ENCODE data around the gene NDUFB3. TPM values are rescaled to one million over a fixed set of nuclear protein-coding genes. Genes with fewer than 3 reads are reported as not detected.
"Not testable (repeated sequence)": the region's sequence is repeated elsewhere in the genome, so short reads cannot be mapped to it uniquely, and the experiment has no call there.

NDUFB3 gene
- total and polyA plus RNA-seq, 4 donors = 34.2 to 177 (median 53.2) TPM

DNA sequence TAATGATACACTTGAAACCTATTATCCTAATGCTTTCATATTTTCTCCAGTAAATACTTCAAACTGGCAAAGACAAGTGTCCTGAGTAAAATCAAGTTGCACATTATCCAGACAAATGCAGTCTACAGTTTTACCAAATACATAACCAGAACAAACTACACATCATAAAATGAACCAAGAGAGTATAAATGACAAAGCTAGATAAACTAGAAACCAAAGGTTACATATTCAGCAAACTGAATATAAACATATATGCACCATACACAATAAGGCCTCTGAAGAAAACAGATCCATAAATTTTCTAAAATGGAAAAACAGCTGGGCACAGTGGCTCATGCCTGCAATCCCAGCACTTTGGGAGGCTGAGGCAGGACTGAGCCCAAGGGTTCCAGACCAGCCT, 47.3 kb upstream of the NDUFB3 start:
- Histone ChIP-seq H3K4me1 (ENCODE audit: control insufficient read depth in 4 of 4, insufficient read depth in 4 of 4, low read length in 3 of 4) (no peaks in the 10 kb centered on the region), H3K9me3 (ENCODE audit: control insufficient read depth in 4 of 4, low read length in 3 of 4) (no peaks in the 10 kb centered on the region), H3K9ac (ENCODE audit: low read depth in 1 of 2, low read length in 2 of 2) (no peak overlapping the region), H3K36me3 (ENCODE audit: control insufficient read depth in 4 of 4, insufficient read depth in 3 of 4, low read depth in 1 of 4, low read length in 3 of 4) (peaks cover 0 to 21% (median 7%) of the 10 kb centered on the region in 4 donors), H3K27ac (ENCODE audit: low read depth in 1 of 2, low read length in 2 of 2) (no peak overlapping the region), H3K27me3 (ENCODE audit: control insufficient read depth in 4 of 4, insufficient read depth in 4 of 4, low read length in 3 of 4) (no peaks in the 10 kb centered on the region), H3K4me3 (ENCODE audit: low read depth in 1 of 3, low read length in 3 of 3) (no peak overlapping the region)
- no peak for TF ChIP-seq FOXA1 (IDR thresholded peaks at IDR 0.05)
- no peak for DNase-seq (ENCODE audit: low spot score)

DNA sequence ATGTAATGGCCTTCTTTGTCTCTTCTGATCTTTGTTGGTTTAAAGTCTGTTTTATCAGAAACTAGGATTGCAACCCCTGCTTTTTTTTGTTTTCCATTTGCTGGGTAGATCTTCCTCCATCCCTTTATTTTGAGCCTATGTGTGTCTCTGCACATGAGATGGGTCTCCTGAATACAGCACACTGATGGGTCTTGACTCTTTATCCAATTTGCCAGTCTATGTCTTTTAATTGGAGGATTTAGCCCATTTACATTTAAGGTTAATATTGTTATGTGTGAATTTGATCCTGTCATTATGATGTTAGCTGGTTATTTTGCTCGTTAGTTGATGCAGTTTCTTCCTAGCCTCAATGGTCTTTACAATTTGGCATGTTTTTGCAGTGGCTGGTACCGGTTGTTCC, 37.4 kb upstream of the NDUFB3 start:
- not testable (repeated sequence) for H3K27me3 ChIP-seq (ENCODE audit: control insufficient read depth in 4 of 4, insufficient read depth in 4 of 4, low read length in 3 of 4); H3K36me3 ChIP-seq (ENCODE audit: control insufficient read depth in 4 of 4, insufficient read depth in 3 of 4, low read depth in 1 of 4, low read length in 3 of 4)
- 89% methylated on average over 1 of the region's 2 CpGs for WGBS

DNA sequence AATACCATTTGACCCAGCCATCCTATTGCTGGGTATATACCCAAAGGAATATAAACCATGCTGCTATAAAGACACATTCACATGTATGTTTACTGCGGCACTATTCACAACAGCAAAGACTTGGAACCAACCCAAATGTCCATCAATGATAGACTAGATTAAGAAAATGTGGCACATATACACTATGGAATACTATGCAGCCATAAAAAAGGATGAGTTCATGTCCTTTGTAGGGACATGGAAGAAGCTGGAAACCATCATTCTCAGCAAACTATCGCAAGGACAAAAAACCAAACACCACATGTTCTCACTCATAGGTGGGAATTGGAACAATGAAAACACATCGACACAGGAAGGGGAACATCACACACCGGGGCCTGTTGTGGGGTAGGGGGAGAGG, 33.4 kb upstream of the NDUFB3 start:
- H3K4me1 ChIP-seq (ENCODE audit: control insufficient read depth in 4 of 4, insufficient read depth in 4 of 4, low read length in 3 of 4); H3K36me3 ChIP-seq (ENCODE audit: control insufficient read depth in 4 of 4, insufficient read depth in 3 of 4, low read depth in 1 of 4, low read length in 3 of 4); DNase-seq (ENCODE audit: low spot score); H3K27ac ChIP-seq (ENCODE audit: low read depth in 1 of 2, low read length in 2 of 2); H3K9me3 ChIP-seq (ENCODE audit: control insufficient read depth in 4 of 4, low read length in 3 of 4); H3K9ac ChIP-seq (ENCODE audit: low read depth in 1 of 2, low read length in 2 of 2); H3K27me3 ChIP-seq (ENCODE audit: control insufficient read depth in 4 of 4, insufficient read depth in 4 of 4, low read length in 3 of 4); H3K4me3 ChIP-seq (ENCODE audit: low read depth in 1 of 3, low read length in 3 of 3): not testable (repeated sequence)
- WGBS = 97% methylated on average over 4 of the region's 4 CpGs

More for the DNA sequence above, 37.4 kb upstream of the NDUFB3 start:
- not testable (repeated sequence) for H3K4me1 ChIP-seq (ENCODE audit: control insufficient read depth in 4 of 4, insufficient read depth in 4 of 4, low read length in 3 of 4); H3K9me3 ChIP-seq (ENCODE audit: control insufficient read depth in 4 of 4, low read length in 3 of 4); H3K27ac ChIP-seq (ENCODE audit: low read depth in 1 of 2, low read length in 2 of 2); DNase-seq (ENCODE audit: low spot score); H3K4me3 ChIP-seq (ENCODE audit: low read depth in 1 of 3, low read length in 3 of 3); H3K9ac ChIP-seq (ENCODE audit: low read depth in 1 of 2, low read length in 2 of 2)

DNA sequence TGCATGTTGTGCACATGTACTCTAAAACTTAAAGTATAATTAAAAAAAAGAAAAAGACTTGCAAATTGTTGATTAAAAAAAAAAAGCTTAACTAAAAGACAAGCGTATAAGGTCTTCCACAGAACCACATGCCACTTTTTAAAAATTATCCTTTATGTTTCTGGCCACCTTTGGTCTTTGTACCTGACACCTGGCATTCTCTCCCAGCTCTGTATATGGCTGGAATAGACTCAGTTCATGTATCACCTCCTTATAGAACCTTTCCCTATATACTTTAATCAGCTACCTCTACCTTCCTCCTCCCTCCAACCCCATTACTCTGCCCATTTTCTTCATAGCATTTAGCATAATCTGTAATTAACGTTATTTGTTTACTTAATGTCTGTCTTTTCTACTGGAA, 32.9 kb upstream of the NDUFB3 start:
- Histone ChIP-seq H3K4me3 (ENCODE audit: low read depth in 1 of 3, low read length in 3 of 3) (no peak overlapping the region), H3K9me3 (ENCODE audit: control insufficient read depth in 4 of 4, low read length in 3 of 4) (no peaks in the 10 kb centered on the region), H3K9ac (ENCODE audit: low read depth in 1 of 2, low read length in 2 of 2) (no peak overlapping the region), H3K27me3 (ENCODE audit: control insufficient read depth in 4 of 4, insufficient read depth in 4 of 4, low read length in 3 of 4) (no peaks in the 10 kb centered on the region), H3K36me3 (ENCODE audit: control insufficient read depth in 4 of 4, insufficient read depth in 3 of 4, low read depth in 1 of 4, low read length in 3 of 4) (peaks cover 0 to 3% (median 2%) of the 10 kb centered on the region in 4 donors), H3K4me1 (ENCODE audit: control insufficient read depth in 4 of 4, insufficient read depth in 4 of 4, low read length in 3 of 4) (peaks cover 0 to 7% (median 3%) of the 10 kb centered on the region in 4 donors), H3K27ac (ENCODE audit: low read depth in 1 of 2, low read length in 2 of 2) (no peak overlapping the region)
- TF ChIP-seq HNF4A (conservative IDR thresholded peaks at IDR 0.05) = peak in 1 of 2 donors; percentile 7
- TF ChIP-seq HNF4G (IDR thresholded peaks at IDR 0.05) = no peak
- TF ChIP-seq, protein P1, sequence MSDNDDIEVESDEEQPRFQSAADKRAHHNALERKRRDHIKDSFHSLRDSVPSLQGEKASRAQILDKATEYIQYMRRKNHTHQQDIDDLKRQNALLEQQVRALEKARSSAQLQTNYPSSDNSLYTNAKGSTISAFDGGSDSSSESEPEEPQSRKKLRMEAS (IDR thresholded peaks at IDR 0.05) = no peak
- DNase-seq (ENCODE audit: low spot score) = no peak
- 80% methylated on average over 2 of the region's 2 CpGs for WGBS

DNA sequence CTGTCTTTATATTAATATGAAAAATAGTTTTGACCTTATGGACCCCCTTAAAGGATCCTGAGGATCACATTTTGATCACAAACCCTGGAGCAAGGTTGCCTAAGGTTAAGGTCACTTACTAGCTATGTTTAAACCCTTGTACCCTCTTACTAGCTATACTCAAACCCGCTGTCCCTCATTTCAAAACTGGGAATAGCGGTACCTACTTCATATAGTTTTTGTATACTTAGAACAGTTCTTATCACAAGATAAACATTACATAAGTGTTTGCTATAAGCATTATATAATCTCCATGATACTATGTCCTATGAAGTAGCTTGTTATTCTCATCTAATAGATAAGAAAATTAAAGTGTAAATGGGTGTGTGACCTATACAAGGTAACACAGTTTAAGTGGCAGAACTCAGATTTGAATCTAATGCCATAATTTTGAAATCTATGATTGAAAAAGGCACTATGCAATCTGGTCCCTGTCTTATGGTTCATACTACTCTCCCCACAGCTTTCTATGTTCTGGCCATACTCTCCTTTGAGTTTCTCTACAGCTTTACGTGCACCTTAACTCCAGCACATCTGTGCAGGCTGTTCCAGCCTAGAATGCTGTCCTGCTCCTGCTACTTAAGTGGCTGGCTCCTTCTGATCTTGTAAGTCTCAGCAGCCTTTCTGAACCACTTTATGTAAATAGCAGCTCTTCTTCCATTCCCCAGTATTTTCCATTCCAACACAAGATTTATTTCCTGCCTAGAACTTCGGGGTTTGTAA, 30.8 kb upstream of the NDUFB3 start:
- TF ChIP-seq RXRA (IDR thresholded peaks at IDR 0.05) (no peak), HNF4G (IDR thresholded peaks at IDR 0.05) (no peak), GABPA (IDR thresholded peaks at IDR 0.05 in 1 of 2, conservative IDR thresholded peaks at IDR 0.05 in 1 of 2) (no peak), TAF1 (conservative IDR thresholded peaks at IDR 0.05) (no peak)
- TF ChIP-seq, protein P2, sequence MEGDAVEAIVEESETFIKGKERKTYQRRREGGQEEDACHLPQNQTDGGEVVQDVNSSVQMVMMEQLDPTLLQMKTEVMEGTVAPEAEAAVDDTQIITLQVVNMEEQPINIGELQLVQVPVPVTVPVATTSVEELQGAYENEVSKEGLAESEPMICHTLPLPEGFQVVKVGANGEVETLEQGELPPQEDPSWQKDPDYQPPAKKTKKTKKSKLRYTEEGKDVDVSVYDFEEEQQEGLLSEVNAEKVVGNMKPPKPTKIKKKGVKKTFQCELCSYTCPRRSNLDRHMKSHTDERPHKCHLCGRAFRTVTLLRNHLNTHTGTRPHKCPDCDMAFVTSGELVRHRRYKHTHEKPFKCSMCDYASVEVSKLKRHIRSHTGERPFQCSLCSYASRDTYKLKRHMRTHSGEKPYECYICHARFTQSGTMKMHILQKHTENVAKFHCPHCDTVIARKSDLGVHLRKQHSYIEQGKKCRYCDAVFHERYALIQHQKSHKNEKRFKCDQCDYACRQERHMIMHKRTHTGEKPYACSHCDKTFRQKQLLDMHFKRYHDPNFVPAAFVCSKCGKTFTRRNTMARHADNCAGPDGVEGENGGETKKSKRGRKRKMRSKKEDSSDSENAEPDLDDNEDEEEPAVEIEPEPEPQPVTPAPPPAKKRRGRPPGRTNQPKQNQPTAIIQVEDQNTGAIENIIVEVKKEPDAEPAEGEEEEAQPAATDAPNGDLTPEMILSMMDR (IDR thresholded peaks at IDR 0.05; ENCODE audit: low read depth, low read length, missing input control) = no peak
- Histone ChIP-seq H3K4me1 (ENCODE audit: control insufficient read depth in 4 of 4, insufficient read depth in 4 of 4, low read length in 3 of 4) (peaks cover 0 to 7% (median 3%) of the 10 kb centered on the region in 4 donors), H3K4me3 (ENCODE audit: low read depth in 1 of 3, low read length in 3 of 3) (no peak overlapping the region), H3K27me3 (ENCODE audit: control insufficient read depth in 4 of 4, insufficient read depth in 4 of 4, low read length in 3 of 4) (no peaks in the 10 kb centered on the region), H3K9me3 (ENCODE audit: control insufficient read depth in 4 of 4, low read length in 3 of 4) (no peaks in the 10 kb centered on the region), H3K36me3 (ENCODE audit: control insufficient read depth in 4 of 4, insufficient read depth in 3 of 4, low read depth in 1 of 4, low read length in 3 of 4) (peaks cover 0 to 7% (median 2%) of the 10 kb centered on the region in 4 donors), H3K27ac (ENCODE audit: low read depth in 1 of 2, low read length in 2 of 2) (no peak overlapping the region), H3K9ac (ENCODE audit: low read depth in 1 of 2, low read length in 2 of 2) (no peak overlapping the region)
- WGBS = 76% methylated on average over 4 of the region's 4 CpGs
- DNase-seq (ENCODE audit: low spot score) = no peak

DNA sequence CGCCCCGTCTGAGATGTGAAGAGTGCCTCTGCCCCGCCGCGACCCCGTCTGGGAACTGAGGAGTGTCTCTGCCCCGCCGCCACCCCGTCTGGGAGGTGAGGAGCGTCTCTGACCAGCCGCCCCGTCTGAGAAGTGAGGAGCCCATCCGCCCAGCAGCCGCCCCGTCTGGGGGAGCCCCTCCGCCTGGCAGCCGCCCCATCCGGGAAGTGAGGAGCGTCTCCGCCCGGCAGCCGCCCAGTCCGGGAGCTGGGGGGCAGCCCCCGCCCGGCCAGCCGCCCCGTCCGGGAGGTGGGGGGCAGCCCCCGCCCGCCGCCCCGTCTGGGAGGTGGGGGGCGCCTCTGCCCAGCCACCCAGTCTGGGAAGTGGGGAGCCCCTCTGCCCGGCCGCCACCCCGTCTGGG, 29.4 kb upstream of the NDUFB3 start:
- 98% methylated on average over 36 of the region's 36 CpGs for WGBS
- DNase-seq (ENCODE audit: low spot score); H3K9me3 ChIP-seq (ENCODE audit: control insufficient read depth in 4 of 4, low read length in 3 of 4); H3K27me3 ChIP-seq (ENCODE audit: control insufficient read depth in 4 of 4, insufficient read depth in 4 of 4, low read length in 3 of 4); H3K4me3 ChIP-seq (ENCODE audit: low read depth in 1 of 3, low read length in 3 of 3); H3K9ac ChIP-seq (ENCODE audit: low read depth in 1 of 2, low read length in 2 of 2); H3K4me1 ChIP-seq (ENCODE audit: control insufficient read depth in 4 of 4, insufficient read depth in 4 of 4, low read length in 3 of 4); H3K27ac ChIP-seq (ENCODE audit: low read depth in 1 of 2, low read length in 2 of 2); H3K36me3 ChIP-seq (ENCODE audit: control insufficient read depth in 4 of 4, insufficient read depth in 3 of 4, low read depth in 1 of 4, low read length in 3 of 4): not testable (repeated sequence)
